ENCODE measurements around the gene CMTM7. TPM values are rescaled to one million over a fixed set of nuclear protein-coding genes. Genes with fewer than 3 reads are reported as not detected.

CMTM7 gene
- total RNA-seq, 1 donor from 2014 or later: 5.8 TPM

DNA sequence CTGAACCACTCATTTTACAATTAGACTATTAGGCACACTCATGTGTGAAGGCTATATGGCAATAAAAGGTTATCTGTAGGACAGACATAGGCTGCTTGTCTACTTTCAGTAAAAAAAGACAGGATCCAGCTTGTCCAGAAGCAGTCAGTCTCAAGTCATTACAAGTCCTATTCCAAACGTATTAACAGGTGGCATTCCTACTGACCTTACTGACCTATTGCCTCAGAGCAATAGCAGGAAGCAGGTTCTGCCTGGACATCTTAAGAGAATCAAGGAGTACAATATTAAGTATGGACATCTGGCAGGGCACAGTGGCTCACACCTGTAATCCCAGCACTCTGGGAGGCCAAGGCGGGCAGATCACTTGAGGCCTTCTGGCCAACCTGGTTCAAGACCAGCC is 104.0 kb downstream of the CMTM7 start:
- peak; percentile 96 for DNase-seq (ENCODE audit: low read depth)
- H3K4me3 ChIP-seq (ENCODE audit: low read depth, low read length): no peak overlapping the region
- no peaks in the 10 kb centered on the region for H3K36me3 ChIP-seq (ENCODE audit: control insufficient read depth, insufficient read depth, low read length)
- FAIRE-seq: no peak
- H3K27me3 ChIP-seq (ENCODE audit: control insufficient read depth, insufficient read depth, low read length): no peaks in the 10 kb centered on the region
- TF ChIP-seq, protein P1, sequence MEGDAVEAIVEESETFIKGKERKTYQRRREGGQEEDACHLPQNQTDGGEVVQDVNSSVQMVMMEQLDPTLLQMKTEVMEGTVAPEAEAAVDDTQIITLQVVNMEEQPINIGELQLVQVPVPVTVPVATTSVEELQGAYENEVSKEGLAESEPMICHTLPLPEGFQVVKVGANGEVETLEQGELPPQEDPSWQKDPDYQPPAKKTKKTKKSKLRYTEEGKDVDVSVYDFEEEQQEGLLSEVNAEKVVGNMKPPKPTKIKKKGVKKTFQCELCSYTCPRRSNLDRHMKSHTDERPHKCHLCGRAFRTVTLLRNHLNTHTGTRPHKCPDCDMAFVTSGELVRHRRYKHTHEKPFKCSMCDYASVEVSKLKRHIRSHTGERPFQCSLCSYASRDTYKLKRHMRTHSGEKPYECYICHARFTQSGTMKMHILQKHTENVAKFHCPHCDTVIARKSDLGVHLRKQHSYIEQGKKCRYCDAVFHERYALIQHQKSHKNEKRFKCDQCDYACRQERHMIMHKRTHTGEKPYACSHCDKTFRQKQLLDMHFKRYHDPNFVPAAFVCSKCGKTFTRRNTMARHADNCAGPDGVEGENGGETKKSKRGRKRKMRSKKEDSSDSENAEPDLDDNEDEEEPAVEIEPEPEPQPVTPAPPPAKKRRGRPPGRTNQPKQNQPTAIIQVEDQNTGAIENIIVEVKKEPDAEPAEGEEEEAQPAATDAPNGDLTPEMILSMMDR (IDR thresholded peaks at IDR 0.05; ENCODE audit: insufficient read depth, low read length, severe bottlenecking): no peak

DNA sequence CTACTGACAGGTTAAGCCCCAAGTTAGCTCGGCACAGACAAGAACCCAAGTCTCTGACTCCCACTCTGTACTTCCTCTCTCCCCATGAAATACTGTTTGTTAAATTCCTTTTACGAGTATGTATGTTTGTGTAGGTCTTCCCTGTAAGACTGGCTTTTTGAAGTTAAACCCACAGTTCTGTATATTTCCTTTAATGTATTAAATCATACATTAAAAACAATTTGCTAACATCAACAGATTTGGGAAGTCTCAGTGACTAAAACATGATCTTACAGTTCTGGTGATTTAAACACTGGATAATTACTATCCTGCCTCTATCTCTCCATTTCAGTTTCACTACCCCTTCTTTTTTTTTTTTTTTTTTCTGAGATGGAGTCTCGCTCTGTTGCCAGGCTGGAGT is 106.6 kb downstream of the CMTM7 start:
- no peak for DNase-seq (ENCODE audit: low read depth)
- H3K36me3 ChIP-seq (ENCODE audit: control insufficient read depth, insufficient read depth, low read length): no peaks in the 10 kb centered on the region
- FAIRE-seq: no peak
- no peaks in the 10 kb centered on the region for H3K27me3 ChIP-seq (ENCODE audit: control insufficient read depth, insufficient read depth, low read length)
- TF ChIP-seq, protein P1 (IDR thresholded peaks at IDR 0.05; ENCODE audit: insufficient read depth, low read length, severe bottlenecking): no peak
- H3K4me3 ChIP-seq (ENCODE audit: low read depth, low read length): no peak overlapping the region

DNA sequence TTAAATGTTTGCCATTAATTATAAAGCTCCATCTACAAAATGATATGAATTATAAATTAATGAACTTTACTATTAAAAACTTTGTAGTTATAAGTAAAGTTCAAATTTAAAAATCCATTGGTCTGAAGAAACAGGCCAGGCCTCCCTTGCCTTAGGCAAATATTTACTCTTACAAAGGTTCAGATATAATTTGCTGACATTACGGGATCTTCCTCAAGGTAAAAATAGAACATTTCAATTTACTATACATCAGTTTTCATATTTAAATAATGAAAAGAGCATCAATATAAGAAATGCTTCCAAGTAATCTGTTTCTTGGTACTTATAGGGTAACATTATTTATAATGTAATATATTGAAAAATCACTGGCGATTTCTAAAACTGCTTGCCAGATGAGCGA is 107.3 kb downstream of the CMTM7 start:
- FAIRE-seq (no peak), DNase-seq (ENCODE audit: low read depth) (no peak)
- Histone ChIP-seq H3K27me3 (ENCODE audit: control insufficient read depth, insufficient read depth, low read length) (no peaks in the 10 kb centered on the region), H3K36me3 (ENCODE audit: control insufficient read depth, insufficient read depth, low read length) (no peaks in the 10 kb centered on the region), H3K4me3 (ENCODE audit: low read depth, low read length) (no peak overlapping the region)
- TF ChIP-seq, protein P1 (IDR thresholded peaks at IDR 0.05; ENCODE audit: insufficient read depth, low read length, severe bottlenecking): no peak

DNA sequence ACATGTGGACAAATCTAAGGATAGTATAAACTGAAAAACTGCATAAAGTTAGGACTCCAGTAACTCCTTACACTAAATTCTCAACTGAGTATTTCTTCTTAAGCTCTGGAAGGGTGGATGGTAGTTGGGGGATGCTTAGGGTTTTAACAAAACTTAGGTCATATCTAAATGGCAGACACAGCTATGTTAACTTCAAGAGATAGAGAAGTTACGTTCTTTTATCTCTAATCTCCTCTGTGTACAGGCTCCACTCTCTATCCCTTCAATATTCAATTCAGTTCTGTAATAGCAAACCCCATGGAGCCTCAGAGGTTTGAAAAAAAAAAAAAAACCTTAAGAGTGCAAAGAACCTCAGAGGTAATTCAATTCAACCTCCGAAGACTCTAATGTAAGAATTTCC is 107.9 kb downstream of the CMTM7 start:
- H3K36me3 ChIP-seq (ENCODE audit: control insufficient read depth, insufficient read depth, low read length): no peaks in the 10 kb centered on the region
- no peak for FAIRE-seq
- TF ChIP-seq, protein P1 (IDR thresholded peaks at IDR 0.05; ENCODE audit: insufficient read depth, low read length, severe bottlenecking): no peak
- no peaks in the 10 kb centered on the region for H3K27me3 ChIP-seq (ENCODE audit: control insufficient read depth, insufficient read depth, low read length)
- no peak overlapping the region for H3K4me3 ChIP-seq (ENCODE audit: low read depth, low read length)
- DNase-seq (ENCODE audit: low read depth): no peak

DNA sequence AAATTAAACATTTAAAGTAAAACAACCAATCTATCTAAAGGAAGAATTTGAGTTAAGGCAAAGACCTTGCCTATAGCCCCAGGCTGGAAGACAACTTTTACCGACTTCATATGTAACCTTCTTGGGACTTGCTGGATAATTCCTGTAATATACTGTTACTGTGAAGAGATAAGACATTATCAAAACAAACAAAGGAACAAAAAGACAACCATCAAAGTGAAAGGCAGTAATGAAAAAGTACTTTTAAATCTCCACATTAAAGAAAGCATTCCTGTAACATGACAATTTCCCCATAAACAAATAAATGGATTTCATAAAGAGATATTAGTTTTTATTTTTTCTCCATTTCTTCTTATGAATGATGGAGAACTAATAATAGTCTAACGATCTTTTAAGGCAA is 108.6 kb downstream of the CMTM7 start:
- FAIRE-seq (no peak), DNase-seq (ENCODE audit: low read depth) (no peak)
- Histone ChIP-seq H3K4me3 (ENCODE audit: low read depth, low read length) (no peak overlapping the region), H3K27me3 (ENCODE audit: control insufficient read depth, insufficient read depth, low read length) (no peaks in the 10 kb centered on the region), H3K36me3 (ENCODE audit: control insufficient read depth, insufficient read depth, low read length) (no peaks in the 10 kb centered on the region)
- TF ChIP-seq, protein P1 (IDR thresholded peaks at IDR 0.05; ENCODE audit: insufficient read depth, low read length, severe bottlenecking): no peak
